ENCODE results near the gene UBC. TPM values are rescaled to one million over a fixed set of nuclear protein-coding genes. Genes with fewer than 3 reads are reported as not detected.

Gene UBC
- total and polyA plus RNA-seq, 2 of the 4 experiments (the other 2 are of a cell fraction), result 2,042 to 4,320 TPM

DNA sequence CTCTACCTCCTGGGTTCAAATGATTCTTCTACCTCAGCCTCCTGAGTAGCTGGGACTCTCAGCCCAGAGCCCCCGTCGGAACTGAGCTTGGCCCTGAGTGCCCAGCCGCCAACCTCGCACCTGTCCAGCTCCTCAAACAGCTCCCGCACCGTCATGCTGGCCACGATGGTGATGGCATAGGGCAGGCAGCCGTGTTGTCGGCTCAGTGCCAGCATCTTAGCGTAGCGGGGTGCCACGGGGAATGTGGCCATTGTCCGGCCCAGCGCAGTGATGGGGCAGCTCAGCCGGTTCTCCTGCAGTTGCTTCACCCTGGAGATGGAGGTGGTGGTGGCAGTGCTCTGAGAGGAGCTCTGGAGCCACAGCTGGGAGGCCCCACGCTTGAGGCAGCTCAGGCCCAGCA, 42.1 kb upstream of the UBC start:
- Histone ChIP-seq H3K23ac (ENCODE audit: low read depth, low read length) (no peak overlapping the region), H3K4me2 (ENCODE audit: low read depth, low read length) (no peak overlapping the region), H4K8ac (ENCODE audit: low read depth in 2 of 2, low read length in 2 of 2) (no peak overlapping the region), H3K14ac (replicated peaks; ENCODE audit: low read depth, low read length) (no peak overlapping the region), H3K27ac (ENCODE audit: insufficient read depth, low read length) (no peak overlapping the region), H4K91ac (ENCODE audit: insufficient read depth, low read depth, low read length) (no peak overlapping the region), H4K20me1 (ENCODE audit: insufficient read depth, low read length) (no peaks in the 10 kb centered on the region), H2BK20ac (ENCODE audit: low read depth, low read length) (no peak overlapping the region), H2AK9ac (replicated peaks; ENCODE audit: low read depth, low read length, poor library complexity) (no peak overlapping the region), H3K9me1 (ENCODE audit: insufficient read depth, low read length) (no peaks in the 10 kb centered on the region), H2BK5ac (ENCODE audit: low read depth, low read length, poor library complexity, severe bottlenecking) (no peak overlapping the region), H3K9ac (ENCODE audit: low read depth, low read length) (no peak overlapping the region), H3K79me1 (ENCODE audit: low read depth in 1 of 2, low read length in 2 of 2) (no peaks in the 10 kb centered on the region), H3K4ac (ENCODE audit: low read depth, low read length) (no peak overlapping the region), H3K4me1 (ENCODE audit: control insufficient read depth, insufficient read depth, low read length) (no peaks in the 10 kb centered on the region), H2BK15ac (ENCODE audit: low read depth, low read length) (no peak overlapping the region), H2AK5ac (ENCODE audit: low read depth, low read length) (no peak overlapping the region), H3K27me3 (ENCODE audit: control insufficient read depth, insufficient read depth, low read length) (no peaks in the 10 kb centered on the region), H3K9me3 (ENCODE audit: control insufficient read depth, insufficient read depth, low read length) (no peaks in the 10 kb centered on the region), H2AFZ (replicated peaks; ENCODE audit: low read length, poor library complexity) (no peak overlapping the region), H3K56ac (ENCODE audit: extremely low read depth, insufficient read depth, low read length) (no peak overlapping the region), H3K36me3 (ENCODE audit: control insufficient read depth, insufficient read depth, low read length) (peaks cover 58% of the 10 kb centered on the region), H3K18ac (ENCODE audit: low read depth, low read length) (no peak overlapping the region), H3K4me3 (ENCODE audit: insufficient read depth, low read depth, low read length) (no peak overlapping the region), H4K5ac (ENCODE audit: low read depth, low read length) (no peak overlapping the region), H2BK120ac (ENCODE audit: low read depth, low read length) (no peak overlapping the region)
- ATAC-seq (ENCODE audit: low read depth) (no peak), DNase-seq (no peak)
- ChIA-PET CTCF (no interaction called here), POLR2A (ENCODE audit: unreplicated experiment) (no interaction called here)
- TF ChIP-seq CEBPB (IDR thresholded peaks at IDR 0.05; ENCODE audit: low read depth, low read length) (no peak), MAZ (IDR thresholded peaks at IDR 0.05; ENCODE audit: borderline replicate concordance, low read depth, low read length) (no peak), BHLHE40 (IDR thresholded peaks at IDR 0.05; ENCODE audit: low read depth, low read length) (no peak), SMC3 (IDR thresholded peaks at IDR 0.05; ENCODE audit: low read depth, low read length) (no peak), FOS (IDR thresholded peaks at IDR 0.05; ENCODE audit: low read depth, low read length) (no peak), MAFK (IDR thresholded peaks at IDR 0.05; ENCODE audit: low read depth, low read length) (no peak), RCOR1 (IDR thresholded peaks at IDR 0.05; ENCODE audit: insufficient replicate concordance, low read length) (no peak), CHD1 (IDR thresholded peaks at IDR 0.05; ENCODE audit: low read depth, low read length) (no peak), NFE2L2 (IDR thresholded peaks at IDR 0.05; ENCODE audit: low read depth, low read length) (no peak), RFX5 (IDR thresholded peaks at IDR 0.05; ENCODE audit: low read depth, low read length) (no peak), MXI1 (IDR thresholded peaks at IDR 0.05; ENCODE audit: borderline replicate concordance, low read depth, low read length) (no peak), RAD21 (IDR thresholded peaks at IDR 0.05; ENCODE audit: low read length) (no peak)
- TF ChIP-seq, protein P1, sequence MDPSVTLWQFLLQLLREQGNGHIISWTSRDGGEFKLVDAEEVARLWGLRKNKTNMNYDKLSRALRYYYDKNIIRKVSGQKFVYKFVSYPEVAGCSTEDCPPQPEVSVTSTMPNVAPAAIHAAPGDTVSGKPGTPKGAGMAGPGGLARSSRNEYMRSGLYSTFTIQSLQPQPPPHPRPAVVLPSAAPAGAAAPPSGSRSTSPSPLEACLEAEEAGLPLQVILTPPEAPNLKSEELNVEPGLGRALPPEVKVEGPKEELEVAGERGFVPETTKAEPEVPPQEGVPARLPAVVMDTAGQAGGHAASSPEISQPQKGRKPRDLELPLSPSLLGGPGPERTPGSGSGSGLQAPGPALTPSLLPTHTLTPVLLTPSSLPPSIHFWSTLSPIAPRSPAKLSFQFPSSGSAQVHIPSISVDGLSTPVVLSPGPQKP (IDR thresholded peaks at IDR 0.05; ENCODE audit: borderline replicate concordance, low read depth, low read length), result no peak
- TF ChIP-seq, protein P2, sequence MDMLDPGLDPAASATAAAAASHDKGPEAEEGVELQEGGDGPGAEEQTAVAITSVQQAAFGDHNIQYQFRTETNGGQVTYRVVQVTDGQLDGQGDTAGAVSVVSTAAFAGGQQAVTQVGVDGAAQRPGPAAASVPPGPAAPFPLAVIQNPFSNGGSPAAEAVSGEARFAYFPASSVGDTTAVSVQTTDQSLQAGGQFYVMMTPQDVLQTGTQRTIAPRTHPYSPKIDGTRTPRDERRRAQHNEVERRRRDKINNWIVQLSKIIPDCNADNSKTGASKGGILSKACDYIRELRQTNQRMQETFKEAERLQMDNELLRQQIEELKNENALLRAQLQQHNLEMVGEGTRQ (IDR thresholded peaks at IDR 0.05; ENCODE audit: low read depth, low read length), result no peak
- no TSS peak for BruUV-seq (replicated peaks)
- 95% methylated on average over 8 of the region's 16 CpGs; no CpG with 5 or more reads in 1 of the 2 experiments for WGBS, 2 experiments (ENCODE audit: extremely low coverage in 2 of 2, insufficient read length in 1 of 2)
- in situ Hi-C loops (cut with MboI; ENCODE audit: low sequenced_read_pairs), result no loop called here
- intact Hi-C loops (cut with micrococcal nuclease), result no loop called here
- dilution Hi-C loops (cut with HindIII; ENCODE audit: low sequenced_read_pairs, unreplicated experiment), result no loop called here
